GM19468 (cell line): Measurements from ENCODE around the gene LPCAT2.
A peak's percentile ranks its signal among the peaks of the same experiment; 100 is the strongest.

Experiments
- ATAC-seq: cut with Tn5 transposase; IDR thresholded peaks from one replicate; pipeline ENCODE4 v1.9.1; 2021; ENCODE audit warnings: mild to moderate bottlenecking, moderate library complexity, moderate number of reproducible peaks; ENCODE audit not compliant: unreplicated experiment; ENCODE audit errors: extremely low read depth

The LPCAT2 gene

DNA sequence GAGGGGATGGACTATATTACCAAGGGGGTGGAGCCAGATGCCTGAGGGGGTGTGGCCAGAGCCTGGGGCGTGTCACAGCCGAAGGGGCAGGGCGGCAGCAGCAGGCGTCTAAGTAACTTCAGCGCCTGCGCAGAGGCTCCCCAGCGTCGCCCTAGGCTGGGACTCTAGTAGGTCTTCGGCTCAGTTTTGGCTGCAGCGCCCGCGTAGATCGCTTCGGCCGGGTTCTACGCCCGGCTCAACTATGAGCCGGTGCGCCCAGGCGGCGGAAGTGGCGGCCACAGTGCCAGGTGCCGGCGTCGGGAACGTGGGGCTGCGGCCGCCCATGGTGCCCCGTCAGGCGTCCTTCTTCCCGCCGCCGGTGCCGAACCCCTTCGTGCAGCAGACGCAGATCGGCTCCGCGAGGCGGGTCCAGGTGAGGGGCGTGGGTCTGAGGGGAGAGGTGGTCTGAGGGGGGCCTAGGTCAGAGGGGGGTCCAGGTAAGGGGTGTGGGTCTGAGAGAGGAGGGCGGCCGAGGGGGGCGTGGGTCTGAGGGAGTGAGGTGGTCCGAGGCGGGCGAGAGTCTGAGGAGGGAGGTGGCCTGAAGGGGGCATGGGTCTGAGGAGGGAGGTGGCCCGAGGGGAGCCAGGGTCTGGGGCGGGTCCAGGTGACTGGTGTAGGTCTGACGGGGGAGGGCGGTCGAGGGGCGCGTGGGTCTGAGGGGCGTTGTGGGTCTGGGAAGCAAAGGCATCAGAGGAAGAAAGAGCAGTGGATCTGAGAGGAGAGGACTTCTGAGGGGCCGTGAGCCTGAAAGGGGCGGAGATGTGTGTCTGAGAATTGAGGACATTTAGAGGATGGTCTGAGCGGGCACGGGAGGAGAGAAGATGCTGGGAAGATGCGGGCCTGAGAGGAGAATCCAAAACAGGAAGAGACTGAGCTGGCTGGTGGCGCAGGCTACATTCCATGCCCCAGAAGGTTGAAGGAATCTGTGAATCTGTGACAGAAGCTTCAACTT lies at the start of gene LPCAT2:
TSS of gene LPCAT2 (plus strand) at position 132 of the 991 bp plus-strand sequence. CDS start at position 242, 110 bp downstream.
- ATAC-seq = peak; percentile 18

DNA sequence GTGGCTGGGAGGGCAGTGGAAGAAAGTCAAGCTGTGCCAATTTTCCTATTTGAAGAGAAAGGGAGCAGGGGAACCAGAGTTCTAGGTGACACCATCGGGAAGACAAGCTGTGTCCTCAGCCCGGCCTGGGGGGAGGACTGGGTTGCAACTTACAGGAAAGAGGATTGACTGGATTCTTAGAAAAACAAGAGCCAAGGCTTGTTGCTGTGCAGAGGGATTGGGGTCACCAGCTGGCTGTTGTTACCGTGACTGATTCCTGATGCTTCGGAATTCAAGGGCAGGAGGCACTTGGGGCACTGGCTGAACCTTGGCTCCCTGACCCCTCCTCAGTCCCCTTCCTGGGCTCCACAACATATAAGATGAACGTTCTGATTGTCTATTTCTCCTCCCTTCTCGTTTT lies 46.6 kb upstream of the LPCAT2 start:
- no peak for ATAC-seq

DNA sequence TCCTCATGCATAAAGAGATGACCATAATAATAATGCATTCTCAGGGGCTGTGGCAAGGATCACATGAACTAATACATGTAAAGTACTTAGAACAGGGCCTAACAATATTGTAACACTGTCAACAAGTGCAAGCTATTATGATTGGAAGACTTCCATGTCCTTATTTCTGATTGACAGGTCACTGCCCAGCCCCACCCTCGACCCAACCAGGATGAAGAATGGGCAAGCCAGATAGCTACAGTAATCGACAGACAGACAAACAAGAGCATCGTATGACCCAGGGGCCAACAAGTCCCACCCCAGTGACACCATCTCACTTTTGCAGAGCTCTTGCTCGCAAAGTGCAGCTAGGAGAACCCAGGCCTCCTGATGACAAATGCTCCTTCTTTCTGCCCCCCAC lies 44.5 kb upstream of the LPCAT2 start:
- ATAC-seq = no peak

GRCh38 chr16:55465077-55465896 lies 43.6 kb upstream of the LPCAT2 start:
- ATAC-seq = peak; percentile 89

GRCh38 chr16:55466209-55466608 lies 42.7 kb upstream of the LPCAT2 start:
- ATAC-seq = no peak

GRCh38 chr16:55467898-55468297 lies 41.0 kb upstream of the LPCAT2 start:
- no peak for ATAC-seq

DNA sequence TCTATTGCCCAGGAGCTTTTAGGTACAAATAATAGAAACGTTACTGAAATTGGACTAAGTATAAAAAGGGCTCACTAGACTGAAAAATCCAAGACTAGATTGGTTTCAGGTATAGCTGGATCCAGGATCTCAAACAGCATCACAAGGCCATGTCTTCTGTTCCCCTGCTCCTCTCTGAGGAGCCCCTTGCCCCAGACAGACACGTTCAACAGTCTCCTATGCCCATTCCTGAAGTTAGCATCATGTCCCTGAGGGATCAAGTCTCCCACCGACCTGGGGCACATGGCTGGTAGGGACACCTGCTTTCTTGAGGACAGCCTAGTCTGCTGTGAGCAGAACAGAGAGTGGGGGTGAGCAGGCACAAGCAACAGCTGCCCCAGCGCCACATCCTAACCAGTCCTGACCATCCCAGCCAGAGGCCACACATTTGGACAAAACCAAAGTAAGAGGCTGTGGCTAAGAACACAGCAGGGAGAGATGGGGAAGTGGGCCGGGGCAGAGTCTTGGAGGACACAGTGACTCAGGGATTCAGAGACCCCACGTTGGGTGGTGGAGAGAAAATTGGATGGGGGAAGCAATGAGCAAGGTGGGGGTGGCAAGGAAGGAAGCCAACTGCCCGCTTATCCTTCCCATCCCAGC lies 40.4 kb upstream of the LPCAT2 start:
- ATAC-seq = no peak

GRCh38 chr16:55469821-55470532 lies 38.9 kb upstream of the LPCAT2 start:
- ATAC-seq = no peak

DNA sequence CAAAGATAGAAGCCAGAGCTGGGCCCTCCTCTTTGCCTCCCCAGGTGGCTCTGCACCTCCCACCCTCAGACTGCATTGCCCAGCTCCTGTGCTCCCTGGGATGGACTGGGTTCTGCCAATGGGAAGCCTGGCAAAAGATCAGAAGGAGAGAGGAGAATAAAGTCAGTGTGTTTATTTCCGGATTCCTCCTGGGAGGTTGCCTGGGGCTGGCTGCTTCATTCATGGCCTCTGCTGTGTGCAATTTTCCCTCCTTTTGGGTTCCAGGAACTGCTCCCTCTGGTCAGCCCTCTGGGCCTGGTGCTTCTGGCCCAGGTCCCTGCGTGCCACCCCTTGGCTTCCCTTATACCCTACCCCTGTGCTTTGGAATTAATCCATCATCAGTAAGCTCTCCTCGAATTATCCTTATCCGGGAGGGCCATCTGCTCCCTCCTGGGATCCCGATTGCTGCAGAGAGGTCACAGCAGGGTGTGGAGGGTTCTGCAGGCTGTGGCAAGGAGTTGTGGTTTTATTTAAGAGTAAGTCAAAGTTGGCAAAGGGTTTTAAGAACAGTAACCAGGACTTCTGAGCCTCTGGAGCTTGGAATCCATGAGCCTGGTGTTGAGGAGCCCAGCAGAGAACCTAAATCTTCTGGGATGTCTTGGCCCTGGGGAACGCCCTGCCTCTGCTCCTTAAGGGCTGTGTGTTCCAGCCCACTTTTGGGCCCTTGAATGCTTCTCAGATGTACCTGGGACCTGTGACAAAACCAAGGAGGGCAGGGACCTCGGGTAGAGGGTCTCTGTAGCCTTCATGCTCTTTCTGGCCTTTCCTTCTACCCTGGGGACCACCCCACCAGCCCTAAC lies 38.1 kb upstream of the LPCAT2 start:
- ATAC-seq = no peak

DNA sequence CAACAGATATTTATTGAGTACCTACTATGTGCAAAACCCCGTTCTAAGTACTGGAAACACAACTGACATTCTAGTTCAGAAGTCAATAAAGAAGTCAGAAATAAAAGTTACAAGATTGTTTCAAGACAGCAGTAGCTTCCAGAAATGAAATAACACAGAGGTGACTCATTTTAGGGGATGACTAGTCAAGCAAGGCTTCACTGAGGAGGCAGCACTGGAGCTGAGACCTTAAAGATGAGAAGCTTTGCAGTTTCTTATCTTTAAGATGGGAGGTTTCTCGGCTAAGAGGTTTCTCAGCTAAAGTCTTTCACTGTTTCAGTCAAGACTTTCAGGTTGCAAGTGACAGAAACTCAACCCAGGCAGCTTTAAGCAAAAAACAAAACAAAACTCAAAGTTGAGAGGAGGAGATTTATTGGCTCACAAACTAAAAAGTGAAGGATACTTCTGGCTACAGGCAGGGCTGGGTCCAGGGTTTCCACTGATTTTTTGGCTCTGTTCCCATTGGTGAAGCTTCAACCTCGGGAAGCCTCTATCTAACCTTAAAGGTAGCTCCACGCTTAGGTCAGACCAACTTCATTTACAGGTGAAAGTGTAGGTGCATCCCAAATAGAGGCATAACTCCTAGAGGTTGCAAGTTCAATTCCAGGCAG lies 37.3 kb upstream of the LPCAT2 start:
- ATAC-seq = no peak

DNA sequence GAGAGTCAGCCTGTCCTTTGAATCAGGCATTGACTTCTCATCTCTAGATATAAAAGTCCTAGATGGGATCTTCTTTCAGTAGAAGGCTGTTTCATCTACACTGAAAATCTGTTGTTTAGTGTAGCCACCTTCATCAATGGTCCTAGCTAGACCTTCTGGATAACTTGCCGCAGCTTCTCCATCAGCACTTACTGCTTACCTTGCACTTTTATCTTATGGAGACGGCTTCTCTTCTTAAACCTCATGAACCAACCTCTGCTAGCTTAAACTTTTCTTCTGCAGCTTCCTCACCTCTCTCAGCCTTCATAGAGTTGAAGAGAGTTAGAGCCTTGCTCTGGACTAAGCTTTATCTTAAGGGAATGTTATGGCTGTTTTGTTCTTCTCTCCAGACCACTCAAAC lies 35.3 kb upstream of the LPCAT2 start:
- ATAC-seq = no peak

GRCh38 chr16:55474821-55475220 lies 34.1 kb upstream of the LPCAT2 start:
- no peak for ATAC-seq

GRCh38 chr16:55475919-55476318 lies 33.0 kb upstream of the LPCAT2 start:
- no peak for ATAC-seq

DNA sequence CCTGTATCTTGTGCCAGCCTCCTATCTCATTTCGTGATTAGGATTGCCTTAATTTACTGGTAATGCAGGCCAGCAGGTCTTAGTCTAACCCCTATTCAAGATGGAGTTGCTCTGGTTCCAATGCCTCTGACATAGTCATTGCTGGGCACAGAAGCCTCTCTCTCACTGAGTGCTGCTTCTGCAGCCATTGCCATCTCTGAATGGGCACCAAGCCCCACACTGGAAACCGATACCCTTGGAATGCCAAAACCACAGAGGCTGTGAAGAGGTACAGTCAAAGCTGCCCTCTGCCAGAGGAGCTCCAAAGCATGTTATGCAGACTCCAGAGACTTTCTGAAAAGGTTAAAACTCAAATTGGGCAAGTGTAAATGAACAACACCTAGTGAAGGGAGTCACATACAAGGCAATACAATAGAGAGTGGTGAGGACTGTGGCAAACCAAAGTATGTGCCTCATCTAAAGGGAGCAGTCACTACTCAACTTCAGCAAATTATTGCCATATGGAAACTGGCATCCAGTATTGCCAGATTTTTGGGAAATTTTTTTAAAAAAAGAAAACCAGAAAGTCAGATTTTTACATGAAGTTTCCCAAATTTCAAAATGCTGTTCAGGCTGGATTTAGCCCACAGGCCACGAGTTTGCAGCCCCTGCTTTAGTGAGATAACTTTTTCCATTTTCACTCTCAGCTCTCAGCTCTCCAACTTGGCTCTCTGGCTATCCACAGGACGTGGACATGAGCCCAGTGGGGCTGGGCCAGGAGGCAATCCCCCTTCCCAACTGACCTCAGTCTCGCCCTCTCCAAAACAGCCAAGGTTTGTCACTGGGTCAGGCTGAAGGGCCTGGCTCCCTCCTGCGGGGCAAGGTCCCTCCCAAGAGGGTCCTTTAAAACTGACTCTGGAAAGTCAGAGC lies 32.0 kb upstream of the LPCAT2 start:
- no peak for ATAC-seq

DNA sequence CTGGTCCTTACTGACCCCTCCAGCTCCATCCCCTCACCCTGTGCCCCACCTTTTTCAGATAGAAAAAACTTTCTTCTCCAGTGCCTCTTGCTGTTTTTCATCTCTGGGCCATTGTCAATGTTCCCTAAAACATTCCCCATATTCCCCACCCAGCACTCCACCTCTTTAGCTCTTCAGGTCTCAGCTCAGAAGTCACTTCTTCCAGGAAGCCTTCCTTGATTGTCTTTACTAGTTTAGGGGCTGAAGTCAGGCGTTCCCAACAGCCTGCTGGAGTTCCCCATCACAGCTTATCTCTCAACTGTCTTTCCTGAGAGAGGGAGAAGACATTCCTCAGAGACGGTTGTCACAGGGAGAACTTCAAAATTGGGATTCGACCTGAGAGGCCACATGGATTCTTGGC lies 31.1 kb upstream of the LPCAT2 start:
- no peak for ATAC-seq

- ATAC-seq = no peak
Measured at GRCh38 chr16:55478827-55479429, 29.9 kb upstream of the LPCAT2 start, which contains the start of gene MMP2. Gene MMP2 (plus strand): TSS chr16:55479198. CDS start chr16:55479480, 282 bp downstream.
